Activated effector memory CD4-positive, alpha-beta T cell treated with Interleukin-2 at 50 U/mL for 16 hours (primary cell): ENCODE measurements around the gene FAM227B.

Experiments
- DNase-seq: peaks from one replicate; pipeline ENCODE4 v3.0.0-alpha.2; 2020

The FAM227B gene

DNA sequence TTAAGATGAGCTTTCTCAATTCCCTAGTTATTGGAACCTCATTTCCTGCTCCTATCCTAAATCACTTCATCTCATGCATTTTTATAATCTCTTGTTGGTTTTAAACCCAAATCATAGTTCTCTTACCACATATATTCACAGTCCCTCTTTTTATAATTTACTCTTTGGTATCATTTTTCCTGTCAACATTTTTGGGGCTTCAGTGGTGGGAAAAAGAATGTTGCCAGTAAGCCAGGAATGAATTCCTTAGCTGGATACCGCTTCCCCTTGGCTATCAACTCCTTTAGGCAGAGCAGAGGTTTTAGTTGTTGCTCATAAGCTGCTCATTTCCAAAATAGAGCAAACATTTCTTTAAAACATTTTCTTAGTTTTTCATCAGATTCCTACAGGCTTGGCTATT lies 338.3 kb downstream of the FAM227B start:
- DNase-seq: no peak

DNA sequence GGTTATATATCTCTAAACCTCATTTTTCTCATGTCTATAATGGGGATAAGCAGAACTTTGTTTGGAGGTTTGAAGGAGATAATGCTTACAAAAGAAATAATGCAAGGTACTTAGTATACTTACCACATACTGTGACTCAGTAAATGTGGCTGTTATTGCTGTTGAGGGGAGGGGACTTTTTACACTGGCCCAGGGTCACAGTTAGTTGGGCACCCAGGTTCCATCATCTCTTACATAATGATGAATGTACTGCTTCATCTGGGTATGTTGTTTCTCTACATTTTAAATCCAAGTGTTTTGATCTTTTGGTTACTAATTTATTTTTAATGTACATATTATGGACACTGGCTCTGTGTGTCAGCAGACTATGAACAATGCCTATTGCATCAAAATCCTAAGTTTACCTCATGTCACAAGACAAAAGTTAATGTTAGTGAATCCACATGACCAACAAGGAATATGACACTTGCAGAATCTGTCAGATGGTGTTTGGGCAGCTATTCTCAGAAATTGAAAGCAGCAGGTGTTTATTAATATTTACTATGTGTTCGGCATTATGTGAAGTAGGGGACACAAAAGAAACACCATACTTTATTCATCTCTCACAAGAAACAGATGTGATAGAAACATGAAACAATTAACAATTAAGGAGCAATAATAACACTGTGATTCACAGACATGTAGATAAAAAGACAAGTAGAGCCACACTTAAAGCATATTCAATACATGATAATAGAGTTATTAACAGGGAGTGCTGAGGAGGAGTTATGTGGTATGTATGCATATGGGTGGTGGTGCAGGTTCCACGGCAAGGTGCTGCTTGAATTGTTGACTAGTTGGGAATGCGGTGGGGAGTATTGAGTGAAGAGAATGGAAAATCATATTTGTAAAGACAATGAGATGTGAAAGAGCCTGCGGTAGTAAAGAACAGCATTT lies 340.8 kb downstream of the FAM227B start:
- DNase-seq: no peak

DNA sequence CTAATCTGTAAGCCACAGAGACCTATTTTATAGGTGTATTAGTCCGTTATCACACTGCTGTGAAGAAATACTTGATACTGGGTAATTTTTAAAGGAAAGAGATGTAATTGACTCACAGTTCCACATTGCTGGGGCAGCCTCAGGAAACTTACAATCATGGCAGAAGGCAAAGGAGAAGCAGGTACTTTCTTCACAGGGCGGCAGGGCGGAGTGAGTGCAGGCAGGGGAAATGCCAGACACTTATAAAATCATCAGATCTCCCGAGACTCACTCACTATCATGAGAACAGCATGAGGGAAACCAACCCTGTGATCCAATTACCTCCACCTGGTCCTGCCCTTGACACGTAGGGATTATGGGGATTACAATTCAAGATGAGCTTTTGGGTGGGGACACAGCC lies 341.9 kb downstream of the FAM227B start:
- DNase-seq: no peak
